HuH-7.5 (cell line): ENCODE data around the gene SLC34A3.
"Not testable (repeated sequence)": the region's sequence is repeated elsewhere in the genome, so short reads cannot be mapped to it uniquely, and the experiment has no call there.

Experiments
- DNase-seq: peaks from one replicate; pipeline ENCODE4 v3.0.0; 2011; ENCODE audit warnings: low spot score

Gene SLC34A3

GRCh38 chr9:137255448-137256114 lies 24.9 kb downstream of the SLC34A3 start:
- DNase-seq, result no peak

- no peak for DNase-seq
Observed at GRCh38 chr9:137256362-137256761, 25.7 kb downstream of the SLC34A3 start.

GRCh38 chr9:137256856-137257255 lies 26.2 kb downstream of the SLC34A3 start:
- DNase-seq, result no peak

GRCh38 chr9:137262173-137262908 lies 31.6 kb downstream of the SLC34A3 start:
- DNase-seq, result not testable (repeated sequence)

- DNase-seq, result no peak
Observed at GRCh38 chr9:137262909-137263285, 32.2 kb downstream of the SLC34A3 start.

GRCh38 chr9:137263506-137263905 lies 32.8 kb downstream of the SLC34A3 start:
- DNase-seq, result no peak

GRCh38 chr9:137264067-137264466 lies 33.4 kb downstream of the SLC34A3 start:
- DNase-seq, result no peak

GRCh38 chr9:137265496-137266161 lies 34.9 kb downstream of the SLC34A3 start:
- DNase-seq, result no peak

- DNase-seq, result no peak
Observed at GRCh38 chr9:137266162-137266527, 35.4 kb downstream of the SLC34A3 start.

GRCh38 chr9:137266585-137267453 lies 36.1 kb downstream of the SLC34A3 start:
- DNase-seq, result no peak

GRCh38 chr9:137267933-137268355 lies 37.2 kb downstream of the SLC34A3 start:
- no peak for DNase-seq

GRCh38 chr9:137268538-137269201 lies 38.0 kb downstream of the SLC34A3 start:
- DNase-seq, result no peak

- no peak for DNase-seq
Observed at GRCh38 chr9:137269231-137269772, 38.6 kb downstream of the SLC34A3 start.

GRCh38 chr9:137270929-137271695 lies 40.4 kb downstream of the SLC34A3 start:
- no peak for DNase-seq

- DNase-seq, result no peak
Observed at GRCh38 chr9:137271696-137272076, 41.0 kb downstream of the SLC34A3 start.

GRCh38 chr9:137272241-137273094 lies 41.8 kb downstream of the SLC34A3 start:
- no peak for DNase-seq

GRCh38 chr9:137273095-137273490 lies 42.4 kb downstream of the SLC34A3 start:
- no peak for DNase-seq

- DNase-seq, result no peak
Observed at GRCh38 chr9:137273611-137274320, 43.1 kb downstream of the SLC34A3 start.

- no peak for DNase-seq
Observed at GRCh38 chr9:137275203-137275587, 44.5 kb downstream of the SLC34A3 start.
